ENCODE measurements around the gene ONECUT2. TPM values are rescaled to one million over a fixed set of nuclear protein-coding genes. Genes with fewer than 3 reads are reported as not detected.

ONECUT2 gene
- total and polyA plus RNA-seq, 2 experiments from 2014 or later: 0.03 TPM; not detected in 1

GRCh38 chr18:57527556-57528229 lies 92.5 kb downstream of the ONECUT2 start:
- DNase-seq (ENCODE audit: low read depth in 1 of 2, low spot score in 1 of 2): no peak

DNA sequence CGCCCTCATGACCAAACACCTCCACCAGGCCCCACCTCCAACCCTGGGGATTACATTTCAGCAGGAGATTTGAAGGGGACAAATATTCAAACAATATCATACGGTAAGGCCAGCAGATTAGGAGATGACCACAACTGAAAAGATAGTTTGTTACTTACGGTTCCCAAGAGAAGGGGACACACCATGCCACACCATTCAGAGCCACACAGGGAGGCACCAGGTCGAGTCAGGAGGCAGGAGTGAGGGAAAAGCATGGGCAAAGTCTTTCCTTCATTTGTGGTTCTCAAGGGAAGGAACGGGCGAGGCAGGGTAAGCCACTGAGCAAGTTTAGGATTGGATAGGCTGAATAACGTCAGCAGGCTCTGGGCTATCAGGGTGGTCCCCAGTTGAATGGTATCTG lies 94.0 kb downstream of the ONECUT2 start:
- H3K36me3 ChIP-seq: no peaks in the 10 kb centered on the region
- no peaks in the 10 kb centered on the region for H3K27me3 ChIP-seq
- TF ChIP-seq, protein P1, sequence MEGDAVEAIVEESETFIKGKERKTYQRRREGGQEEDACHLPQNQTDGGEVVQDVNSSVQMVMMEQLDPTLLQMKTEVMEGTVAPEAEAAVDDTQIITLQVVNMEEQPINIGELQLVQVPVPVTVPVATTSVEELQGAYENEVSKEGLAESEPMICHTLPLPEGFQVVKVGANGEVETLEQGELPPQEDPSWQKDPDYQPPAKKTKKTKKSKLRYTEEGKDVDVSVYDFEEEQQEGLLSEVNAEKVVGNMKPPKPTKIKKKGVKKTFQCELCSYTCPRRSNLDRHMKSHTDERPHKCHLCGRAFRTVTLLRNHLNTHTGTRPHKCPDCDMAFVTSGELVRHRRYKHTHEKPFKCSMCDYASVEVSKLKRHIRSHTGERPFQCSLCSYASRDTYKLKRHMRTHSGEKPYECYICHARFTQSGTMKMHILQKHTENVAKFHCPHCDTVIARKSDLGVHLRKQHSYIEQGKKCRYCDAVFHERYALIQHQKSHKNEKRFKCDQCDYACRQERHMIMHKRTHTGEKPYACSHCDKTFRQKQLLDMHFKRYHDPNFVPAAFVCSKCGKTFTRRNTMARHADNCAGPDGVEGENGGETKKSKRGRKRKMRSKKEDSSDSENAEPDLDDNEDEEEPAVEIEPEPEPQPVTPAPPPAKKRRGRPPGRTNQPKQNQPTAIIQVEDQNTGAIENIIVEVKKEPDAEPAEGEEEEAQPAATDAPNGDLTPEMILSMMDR (IDR thresholded peaks at IDR 0.05; ENCODE audit: low read depth, low read length): no peak
- peaks cover 16% of the 10 kb centered on the region for H3K4me1 ChIP-seq (ENCODE audit: low read depth)
- no peak overlapping the region for H3K27ac ChIP-seq
- DNase-seq (ENCODE audit: low read depth in 1 of 2, low spot score in 1 of 2): no peak
- H3K4me3 ChIP-seq: no peak overlapping the region
- no peaks in the 10 kb centered on the region for H3K9me3 ChIP-seq (ENCODE audit: low read depth)

More at GRCh38 chr18:57527556-57528229, 92.5 kb downstream of the ONECUT2 start:
- Histone ChIP-seq H3K4me3 (no peak overlapping the region), H3K27me3 (no peaks in the 10 kb centered on the region), H3K36me3 (no peaks in the 10 kb centered on the region), H3K27ac (no peak overlapping the region), H3K4me1 (ENCODE audit: low read depth) (peaks cover 5% of the 10 kb centered on the region), H3K9me3 (ENCODE audit: low read depth) (no peaks in the 10 kb centered on the region)
- TF ChIP-seq, protein P1 (IDR thresholded peaks at IDR 0.05; ENCODE audit: low read depth, low read length): no peak

- Histone ChIP-seq H3K36me3 (no peaks in the 10 kb centered on the region), H3K4me3 (no peak overlapping the region), H3K9me3 (ENCODE audit: low read depth) (no peaks in the 10 kb centered on the region), H3K4me1 (ENCODE audit: low read depth) (peaks cover 16% of the 10 kb centered on the region), H3K27me3 (no peaks in the 10 kb centered on the region), H3K27ac (peak overlapping the region; percentile 80)
- TF ChIP-seq, protein P1 (IDR thresholded peaks at IDR 0.05; ENCODE audit: low read depth, low read length): no peak
- peak; percentile 16 to 46 for DNase-seq (ENCODE audit: low read depth in 1 of 2, low spot score in 1 of 2)
Measured at GRCh38 chr18:57533006-57533867, 98.1 kb downstream of the ONECUT2 start.

DNA sequence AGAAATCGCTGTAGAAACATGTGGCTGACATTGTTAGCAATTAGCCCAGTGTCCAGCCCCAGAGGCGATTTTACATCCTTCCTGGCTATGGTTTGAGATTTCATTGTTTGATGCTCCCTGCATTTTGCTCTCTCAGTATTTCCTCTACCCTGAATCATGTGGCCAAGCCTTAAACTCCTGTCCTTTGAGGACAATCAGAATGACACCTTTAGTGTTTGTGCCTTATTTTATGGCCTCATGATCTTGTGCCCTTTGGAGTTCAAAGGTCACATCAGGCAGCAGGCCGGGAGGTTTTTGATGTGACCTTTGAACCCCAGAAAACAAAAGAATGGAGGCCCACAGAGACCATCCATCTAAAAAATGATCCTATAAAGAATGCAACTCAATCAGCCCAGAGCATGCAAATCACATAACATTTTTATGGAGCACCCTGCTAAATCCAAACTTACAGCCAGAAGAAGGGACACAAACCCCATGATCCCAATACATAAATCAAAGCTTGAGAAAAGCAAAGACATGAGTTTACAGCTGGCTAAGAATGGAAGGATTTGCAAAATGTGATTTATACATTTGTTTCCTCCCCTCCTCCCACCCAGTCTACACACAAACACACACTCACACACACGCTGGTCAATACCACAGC lies 98.8 kb downstream of the ONECUT2 start:
- no peaks in the 10 kb centered on the region for H3K9me3 ChIP-seq (ENCODE audit: low read depth)
- H3K4me3 ChIP-seq: no peak overlapping the region
- H3K27me3 ChIP-seq: no peaks in the 10 kb centered on the region
- DNase-seq (ENCODE audit: low read depth in 1 of 2, low spot score in 1 of 2): no peak
- H3K27ac ChIP-seq: peak overlapping the region; percentile 80
- TF ChIP-seq, protein P1 (IDR thresholded peaks at IDR 0.05; ENCODE audit: low read depth, low read length): no peak
- peaks cover 16% of the 10 kb centered on the region for H3K4me1 ChIP-seq (ENCODE audit: low read depth)
- no peaks in the 10 kb centered on the region for H3K36me3 ChIP-seq

- TF ChIP-seq, protein P1 (IDR thresholded peaks at IDR 0.05; ENCODE audit: low read depth, low read length): no peak
- H3K4me3 ChIP-seq: no peak overlapping the region
- no peaks in the 10 kb centered on the region for H3K9me3 ChIP-seq (ENCODE audit: low read depth)
- DNase-seq (ENCODE audit: low read depth in 1 of 2, low spot score in 1 of 2): no peak
- H3K27ac ChIP-seq: no peak overlapping the region
- peaks cover 16% of the 10 kb centered on the region for H3K4me1 ChIP-seq (ENCODE audit: low read depth)
- H3K36me3 ChIP-seq: no peaks in the 10 kb centered on the region
- H3K27me3 ChIP-seq: no peaks in the 10 kb centered on the region
Measured at GRCh38 chr18:57534511-57534909, 99.3 kb downstream of the ONECUT2 start.

All from cardiac muscle cell (in vitro differentiated cells and primary cell).